Progenitor cell of endocrine pancreas (in vitro differentiated cells): ENCODE results near the gene ATP5MC3. TPM values are rescaled to one million over a fixed set of nuclear protein-coding genes. Genes with fewer than 3 reads are reported as not detected.

Experiments used
- DNase-seq: peaks from one replicate; pipeline ENCODE4 v3.0.0; 2021; ENCODE audit warnings: low spot score; ENCODE audit not compliant: unreplicated experiment
- H3K27ac Mint-ChIP-seq: 2 replicates; pipeline ENCODE4 v1.8.0; 2021; ENCODE audit warnings: mild to moderate bottlenecking, moderate library complexity, mixed read lengths
- H3K27me3 Mint-ChIP-seq: 2 replicates; pipeline ENCODE4 v1.8.0; 2021; ENCODE audit warnings: mixed read lengths
- H3K36me3 Mint-ChIP-seq: 2 replicates; pipeline ENCODE4 v1.8.0; 2022; ENCODE audit warnings: mixed read lengths; ENCODE audit not compliant: insufficient read depth
- H3K4me1 Mint-ChIP-seq: 2 replicates; pipeline ENCODE4 v1.8.0; 2021; ENCODE audit warnings: low read depth, mixed read lengths
- H3K4me3 Mint-ChIP-seq: 2 replicates; pipeline ENCODE4 v1.8.0; 2021; ENCODE audit warnings: low read depth, mild to moderate bottlenecking, moderate library complexity, mixed read lengths
- H3K9me3 Mint-ChIP-seq: 2 replicates; pipeline ENCODE4 v1.8.0; 2021; ENCODE audit warnings: low read depth, mixed read lengths
- total RNA-seq: library from RNA; stranded (reverse); gene quantifications from 2 replicates; pipeline ENCODE4 v1.2.1, GENCODE V29; 2021
- TF ChIP-seq, protein P1 (sequence below): fragments of 200-600 bp; sonication (generic); IDR thresholded peaks from one replicate; pipeline ENCODE4 v1.5.0; 2021; ENCODE audit warnings: antibody characterized with exemption, mild to moderate bottlenecking; ENCODE audit not compliant: unreplicated experiment

The ATP5MC3 gene
- total RNA-seq, 1 donor from 2014 or later: 185 TPM

GRCh38 chr2:175151791-175152190, 29.7 kb downstream of the ATP5MC3 start:
- TF ChIP-seq, protein P1, sequence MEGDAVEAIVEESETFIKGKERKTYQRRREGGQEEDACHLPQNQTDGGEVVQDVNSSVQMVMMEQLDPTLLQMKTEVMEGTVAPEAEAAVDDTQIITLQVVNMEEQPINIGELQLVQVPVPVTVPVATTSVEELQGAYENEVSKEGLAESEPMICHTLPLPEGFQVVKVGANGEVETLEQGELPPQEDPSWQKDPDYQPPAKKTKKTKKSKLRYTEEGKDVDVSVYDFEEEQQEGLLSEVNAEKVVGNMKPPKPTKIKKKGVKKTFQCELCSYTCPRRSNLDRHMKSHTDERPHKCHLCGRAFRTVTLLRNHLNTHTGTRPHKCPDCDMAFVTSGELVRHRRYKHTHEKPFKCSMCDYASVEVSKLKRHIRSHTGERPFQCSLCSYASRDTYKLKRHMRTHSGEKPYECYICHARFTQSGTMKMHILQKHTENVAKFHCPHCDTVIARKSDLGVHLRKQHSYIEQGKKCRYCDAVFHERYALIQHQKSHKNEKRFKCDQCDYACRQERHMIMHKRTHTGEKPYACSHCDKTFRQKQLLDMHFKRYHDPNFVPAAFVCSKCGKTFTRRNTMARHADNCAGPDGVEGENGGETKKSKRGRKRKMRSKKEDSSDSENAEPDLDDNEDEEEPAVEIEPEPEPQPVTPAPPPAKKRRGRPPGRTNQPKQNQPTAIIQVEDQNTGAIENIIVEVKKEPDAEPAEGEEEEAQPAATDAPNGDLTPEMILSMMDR: no peak
- DNase-seq: no peak
- Mint-ChIP-seq H3K4me1 (peaks cover 13% of the 10 kb centered on the region), H3K27ac (no peak overlapping the region), H3K9me3 (no peaks in the 10 kb centered on the region), H3K36me3 (peaks cover 16% of the 10 kb centered on the region), H3K4me3 (no peak overlapping the region), H3K27me3 (no peaks in the 10 kb centered on the region)

DNA sequence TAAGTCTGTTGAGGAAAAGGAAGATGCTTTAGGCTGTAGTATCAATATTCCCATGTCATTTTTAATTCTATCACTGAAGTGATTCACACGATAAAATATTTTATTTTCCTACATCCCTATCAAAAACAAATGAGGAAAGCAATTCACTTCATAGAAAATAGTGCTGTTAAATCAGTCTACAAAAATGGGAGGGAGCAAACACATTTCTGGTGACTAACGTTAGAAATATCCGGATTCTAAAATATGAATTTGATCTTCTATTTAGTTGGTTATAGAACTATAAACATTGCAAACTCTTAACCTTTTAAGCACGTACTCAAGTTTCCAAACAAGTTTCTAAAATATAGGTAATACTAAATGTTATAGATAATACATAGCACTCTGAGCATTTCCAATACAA, 34.3 kb downstream of the ATP5MC3 start:
- H3K9me3 Mint-ChIP-seq: no peaks in the 10 kb centered on the region
- no peaks in the 10 kb centered on the region for H3K27me3 Mint-ChIP-seq
- H3K36me3 Mint-ChIP-seq: peaks cover 22% of the 10 kb centered on the region
- no peak overlapping the region for H3K27ac Mint-ChIP-seq
- H3K4me3 Mint-ChIP-seq: no peak overlapping the region
- peaks cover 21% of the 10 kb centered on the region for H3K4me1 Mint-ChIP-seq
- TF ChIP-seq, protein P1: no peak
- DNase-seq: no peak

- Mint-ChIP-seq H3K27ac (no peak overlapping the region), H3K9me3 (no peaks in the 10 kb centered on the region), H3K4me1 (peaks cover 14% of the 10 kb centered on the region), H3K4me3 (no peak overlapping the region), H3K36me3 (peaks cover 20% of the 10 kb centered on the region), H3K27me3 (no peaks in the 10 kb centered on the region)
- TF ChIP-seq, protein P1: no peak
- DNase-seq: no peak
These were observed 37.8 kb downstream of the ATP5MC3 start for GRCh38 chr2:175143678-175144077.

DNA sequence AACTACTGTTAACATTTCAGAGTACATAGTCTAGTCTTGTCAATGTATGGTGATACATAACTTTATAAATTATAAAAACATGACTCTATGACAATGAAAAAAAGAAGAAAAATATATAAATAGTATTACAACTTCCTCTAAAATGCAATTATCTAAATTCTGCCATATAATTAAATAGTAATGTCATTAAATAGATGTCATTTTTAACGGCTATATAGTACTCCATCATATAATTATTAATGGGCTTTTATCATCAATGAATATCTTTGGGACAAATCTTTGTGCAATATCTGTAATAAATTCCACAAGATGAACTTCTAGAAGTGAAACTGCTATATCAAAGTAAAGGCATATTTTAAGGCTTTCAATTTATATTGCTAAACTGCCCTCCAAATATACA, 38.3 kb downstream of the ATP5MC3 start:
- TF ChIP-seq, protein P1: no peak
- Mint-ChIP-seq H3K9me3 (no peaks in the 10 kb centered on the region), H3K4me3 (no peak overlapping the region), H3K27me3 (no peaks in the 10 kb centered on the region), H3K36me3 (peaks cover 18% of the 10 kb centered on the region), H3K27ac (no peak overlapping the region), H3K4me1 (peaks cover 11% of the 10 kb centered on the region)
- no peak for DNase-seq

DNA sequence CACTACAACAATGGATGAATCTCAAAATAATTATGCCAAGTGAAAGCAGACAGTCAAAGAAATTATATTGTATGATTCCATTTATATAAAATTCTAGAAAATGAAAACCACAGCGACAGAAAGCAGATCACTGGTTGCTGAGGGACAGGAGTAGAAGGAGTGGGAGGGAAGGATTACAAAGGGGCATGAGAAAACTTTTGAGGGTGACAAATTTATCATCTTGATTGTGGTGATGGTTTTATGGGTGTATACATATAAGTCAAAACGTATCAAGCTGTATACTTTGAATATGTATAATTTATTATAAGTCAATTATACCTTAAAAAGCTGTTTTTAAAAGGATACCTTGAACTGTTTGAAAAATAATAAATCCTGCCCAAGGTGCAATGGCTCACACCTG, 41.2 kb downstream of the ATP5MC3 start:
- no peak for DNase-seq
- no peaks in the 10 kb centered on the region for H3K9me3 Mint-ChIP-seq
- peaks cover 15% of the 10 kb centered on the region for H3K36me3 Mint-ChIP-seq
- H3K27me3 Mint-ChIP-seq: no peaks in the 10 kb centered on the region
- H3K4me3 Mint-ChIP-seq: no peak overlapping the region
- H3K27ac Mint-ChIP-seq: no peak overlapping the region
- H3K4me1 Mint-ChIP-seq: peaks cover 9% of the 10 kb centered on the region
- TF ChIP-seq, protein P1: no peak
